ENCODE measurements around the gene GOPC.
"Not testable (repeated sequence)": the region's sequence is repeated elsewhere in the genome, so short reads cannot be mapped to it uniquely, and the experiment has no call there.

Gene GOPC

DNA sequence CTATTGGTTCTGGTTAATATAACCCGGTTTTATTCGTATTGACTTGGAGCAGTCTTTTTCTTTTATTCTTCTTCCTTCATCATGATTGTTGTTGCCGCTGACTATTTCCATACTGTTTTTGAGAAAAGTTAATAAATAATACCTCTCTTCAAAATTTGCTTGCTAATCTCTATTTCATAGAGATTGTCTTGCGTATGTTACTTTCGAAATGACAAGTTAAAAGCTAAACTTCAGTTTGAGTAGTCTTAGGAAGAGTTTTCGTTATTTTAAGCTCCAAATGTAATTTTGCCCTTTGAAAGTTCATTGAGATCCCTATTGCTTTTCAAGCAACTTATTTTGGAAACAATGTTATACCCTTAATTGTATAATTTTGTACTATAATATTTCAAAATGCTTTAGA, 83.4 kb downstream of the GOPC start:
- no peak overlapping the region for H3K4me3 ChIP-seq (ENCODE audit: low read depth, low read length)
- no peak for TF ChIP-seq CTCF (IDR thresholded peaks at IDR 0.05; ENCODE audit: borderline replicate concordance, insufficient read depth, low read depth, low read length)

DNA sequence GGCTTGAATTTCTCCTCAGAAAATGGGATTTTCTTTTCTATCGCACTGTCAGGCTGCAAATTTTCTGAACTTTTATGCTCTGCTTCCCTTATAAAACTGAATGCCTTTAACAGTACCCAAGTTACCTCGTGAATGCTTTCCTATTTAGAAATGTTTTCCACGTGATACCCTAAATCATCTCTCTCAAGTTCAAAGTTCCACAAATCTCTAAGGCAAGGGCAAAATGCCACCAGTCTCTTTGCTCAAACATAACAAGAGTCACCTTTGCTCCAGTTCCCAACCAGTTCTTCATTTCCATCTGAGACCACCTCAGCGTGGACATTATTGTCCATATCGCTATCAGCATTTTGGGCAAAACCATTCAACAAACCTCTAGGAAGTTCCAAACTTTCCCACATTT, 84.3 kb downstream of the GOPC start:
- H3K4me3 ChIP-seq (ENCODE audit: low read depth, low read length), result not testable (repeated sequence)

- no peak overlapping the region for H3K4me3 ChIP-seq (ENCODE audit: low read depth, low read length)
- TF ChIP-seq CTCF (IDR thresholded peaks at IDR 0.05; ENCODE audit: borderline replicate concordance, insufficient read depth, low read depth, low read length), result no peak
Measured at GRCh38 chr6:117515326-117515725, 87.0 kb downstream of the GOPC start.

DNA sequence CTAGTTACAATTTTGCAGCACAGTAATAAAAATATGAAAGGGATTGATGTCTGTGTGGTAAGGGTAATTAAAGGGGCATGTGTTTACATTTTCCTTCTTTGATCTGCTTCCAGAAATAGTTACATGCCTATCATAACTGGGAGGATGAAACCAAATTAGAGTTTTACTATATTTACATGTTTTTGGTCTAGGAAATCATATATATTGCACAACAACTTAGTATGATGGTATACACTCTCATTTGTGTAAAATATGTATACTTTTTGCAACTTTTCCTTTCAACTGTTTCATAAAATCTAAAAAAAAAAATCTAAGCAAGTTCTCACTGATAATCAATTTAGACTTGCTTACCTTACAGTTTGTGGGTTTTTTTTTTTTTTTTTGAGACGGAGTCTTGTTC, 87.7 kb downstream of the GOPC start:
- no peak overlapping the region for H3K4me3 ChIP-seq (ENCODE audit: low read depth, low read length)
- no peak for TF ChIP-seq CTCF (IDR thresholded peaks at IDR 0.05; ENCODE audit: borderline replicate concordance, insufficient read depth, low read depth, low read length)

DNA sequence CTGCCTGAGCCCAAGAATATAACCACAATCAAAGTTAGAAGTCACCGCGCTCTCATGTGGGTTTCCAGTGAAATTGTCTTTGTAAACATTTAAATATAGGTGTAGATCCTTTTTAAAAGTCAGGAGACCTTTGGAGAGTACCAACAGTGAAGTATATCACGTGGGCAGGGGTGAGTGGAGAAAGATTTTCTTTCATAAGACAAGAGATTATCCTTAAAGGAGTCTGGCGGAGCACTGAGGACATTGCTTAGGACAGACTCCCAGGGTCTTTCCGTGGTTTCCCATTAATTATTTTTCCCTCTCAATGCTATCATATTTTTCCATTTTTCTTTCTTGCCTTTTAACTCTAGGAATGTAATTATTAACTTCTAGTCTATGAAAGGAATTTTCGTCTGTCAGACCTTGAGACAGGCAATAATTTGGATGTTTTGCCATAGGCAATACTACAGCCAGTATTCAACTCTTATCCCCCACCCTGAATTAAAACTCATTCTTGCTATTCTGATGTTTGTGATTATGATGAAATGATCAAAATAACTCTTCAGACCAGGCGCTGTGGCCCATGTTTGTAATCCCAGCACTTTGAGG, 88.4 kb downstream of the GOPC start:
- no peak for TF ChIP-seq CTCF (IDR thresholded peaks at IDR 0.05; ENCODE audit: borderline replicate concordance, insufficient read depth, low read depth, low read length)
- H3K4me3 ChIP-seq (ENCODE audit: low read depth, low read length), result no peak overlapping the region

- H3K4me3 ChIP-seq (ENCODE audit: low read depth, low read length), result no peak overlapping the region
- TF ChIP-seq CTCF (IDR thresholded peaks at IDR 0.05; ENCODE audit: borderline replicate concordance, insufficient read depth, low read depth, low read length), result no peak
Measured at GRCh38 chr6:117512987-117513573, 89.2 kb downstream of the GOPC start.

- H3K4me3 ChIP-seq (ENCODE audit: low read depth, low read length), result no peak overlapping the region
- no peak for TF ChIP-seq CTCF (IDR thresholded peaks at IDR 0.05; ENCODE audit: borderline replicate concordance, insufficient read depth, low read depth, low read length)
Measured at GRCh38 chr6:117512056-117512828, 90.1 kb downstream of the GOPC start.
